Measurements from ENCODE around the gene NEURL1. TPM values are rescaled to one million over a fixed set of nuclear protein-coding genes. Genes with fewer than 3 reads are reported as not detected.

Gene NEURL1
- total and polyA plus RNA-seq, 10 of the 15 experiments (the other 5 are each of a cell fraction or from before 2014, with no cell fraction given), result 0.02 to 0.05 (median 0.05) TPM; not detected in 6

- intact Hi-C loops (cut with micrococcal nuclease; ENCODE audit: unreplicated experiment), result no loop called here
- in situ Hi-C loops (cut with MboI), result no loop called here
- ChIA-PET CTCF (no interaction called here), SMC1A (ENCODE audit: uncharacterized antibody, unreplicated experiment) (interaction anchor here (1.0 kb wide), 1 partner anchor 31 kb away, joined by 3 read pairs; no protein-coding TSS in a partner anchor), RAD21 (ENCODE audit: unreplicated experiment) (no interaction called here), POLR2A (no interaction called here)
- FAIRE-seq, result no peak
- no peak for ATAC-seq
- Histone ChIP-seq H3K27ac (ENCODE audit: control insufficient read depth, insufficient read depth) (no peak overlapping the region), H3K27me3 (replicated peaks in 1 of 2; ENCODE audit: control insufficient read depth in 2 of 2, insufficient read depth in 2 of 2, low read length in 1 of 2) (peaks cover 0 to 2% of the 10 kb centered on the region in 2 experiments; a peak in 1 of 4 replicates), H4K20me1 (ENCODE audit: control insufficient read depth, insufficient read depth) (no peaks in the 10 kb centered on the region), H3K79me2 (ENCODE audit: control insufficient read depth, insufficient read depth, low read length) (no peaks in the 10 kb centered on the region), H3K4me2 (ENCODE audit: control insufficient read depth, insufficient read depth) (no peak overlapping the region), H3K36me3 (ENCODE audit: control insufficient read depth in 2 of 2, insufficient read depth in 2 of 2, low read length in 1 of 2) (no peaks in the 10 kb centered on the region), H3K9ac (ENCODE audit: control insufficient read depth, insufficient read depth, low read length) (no peak overlapping the region), H3K4me1 (ENCODE audit: control insufficient read depth, insufficient read depth, low read length) (peaks cover 10% of the 10 kb centered on the region), H3K9me3 (replicated peaks; ENCODE audit: control insufficient read depth, insufficient read depth, low read length) (no peaks in the 10 kb centered on the region), H3K4me3 (no peak overlapping the region), H2AFZ (ENCODE audit: control insufficient read depth, low read depth, low read length) (no peak overlapping the region)
- DNase-seq (ENCODE audit: low read depth, low spot score), result no peak
- BruUV-seq (replicated peaks), result no TSS peak
- TF ChIP-seq RAD21 (IDR thresholded peaks at IDR 0.05; ENCODE audit: insufficient read depth, low read depth, low read length), result no peak
- TF ChIP-seq RCOR1 (conservative IDR thresholded peaks at IDR 0.05; ENCODE audit: low read depth, low read length), result no peak
- no peak for TF ChIP-seq BRCA1 (IDR thresholded peaks at IDR 0.05; ENCODE audit: low read depth, low read length)
- TF ChIP-seq TAF1 (IDR thresholded peaks at IDR 0.05; ENCODE audit: borderline replicate concordance, low read depth, low read length), result no peak
- TF ChIP-seq GABPA (IDR thresholded peaks at IDR 0.05; ENCODE audit: low read depth), result no peak
- no peak for TF ChIP-seq HDAC6 (IDR thresholded peaks at IDR 0.05; ENCODE audit: unreplicated experiment)
- TF ChIP-seq TBL1XR1 (IDR thresholded peaks at IDR 0.05; ENCODE audit: low read depth, low read length), result no peak
- no peak for TF ChIP-seq TCF12 (IDR thresholded peaks at IDR 0.05; ENCODE audit: low read depth, low read length)
- TF ChIP-seq HSF1 (IDR thresholded peaks at IDR 0.05; ENCODE audit: low read depth, low read length), result no peak
- TF ChIP-seq POLR2A (IDR thresholded peaks at IDR 0.05; ENCODE audit: low read depth, low read length), result no peak
- no peak for TF ChIP-seq YY1 (IDR thresholded peaks at IDR 0.05; ENCODE audit: low read depth, low read length)
- no peak for TF ChIP-seq FOXM1 (IDR thresholded peaks at IDR 0.05; ENCODE audit: low read depth, low read length)
- TF ChIP-seq ZBTB4 (CRISPR knock-in tag; IDR thresholded peaks at IDR 0.05), result no peak
- no peak for TF ChIP-seq GATAD2B (conservative IDR thresholded peaks at IDR 0.05; ENCODE audit: low read depth)
- no peak for TF ChIP-seq EP300 (IDR thresholded peaks at IDR 0.05; ENCODE audit: borderline replicate concordance in 1 of 2, control insufficient read depth in 1 of 2, low read depth in 2 of 2, low read length in 2 of 2)
- no peak for TF ChIP-seq CUX1 (IDR thresholded peaks at IDR 0.05; ENCODE audit: insufficient replicate concordance, low read depth, low read length)
- no peak for TF ChIP-seq SIX5 (IDR thresholded peaks at IDR 0.05; ENCODE audit: low read depth, low read length, severe bottlenecking)
Observed at GRCh38 chr10:103512166-103512565, 18.7 kb downstream of the NEURL1 start.

Measured in GM12878 (cell line).